ENCODE data around the gene ATF7. TPM values are rescaled to one million over a fixed set of nuclear protein-coding genes. Genes with fewer than 3 reads are reported as not detected.

Gene ATF7
- 17.8 to 26.2 TPM (median 19.5 TPM) in 5 replicates for total RNA-seq (2022; extraction: Qiagen RNA extraction; ENCODE audit: low read depth)

DNA sequence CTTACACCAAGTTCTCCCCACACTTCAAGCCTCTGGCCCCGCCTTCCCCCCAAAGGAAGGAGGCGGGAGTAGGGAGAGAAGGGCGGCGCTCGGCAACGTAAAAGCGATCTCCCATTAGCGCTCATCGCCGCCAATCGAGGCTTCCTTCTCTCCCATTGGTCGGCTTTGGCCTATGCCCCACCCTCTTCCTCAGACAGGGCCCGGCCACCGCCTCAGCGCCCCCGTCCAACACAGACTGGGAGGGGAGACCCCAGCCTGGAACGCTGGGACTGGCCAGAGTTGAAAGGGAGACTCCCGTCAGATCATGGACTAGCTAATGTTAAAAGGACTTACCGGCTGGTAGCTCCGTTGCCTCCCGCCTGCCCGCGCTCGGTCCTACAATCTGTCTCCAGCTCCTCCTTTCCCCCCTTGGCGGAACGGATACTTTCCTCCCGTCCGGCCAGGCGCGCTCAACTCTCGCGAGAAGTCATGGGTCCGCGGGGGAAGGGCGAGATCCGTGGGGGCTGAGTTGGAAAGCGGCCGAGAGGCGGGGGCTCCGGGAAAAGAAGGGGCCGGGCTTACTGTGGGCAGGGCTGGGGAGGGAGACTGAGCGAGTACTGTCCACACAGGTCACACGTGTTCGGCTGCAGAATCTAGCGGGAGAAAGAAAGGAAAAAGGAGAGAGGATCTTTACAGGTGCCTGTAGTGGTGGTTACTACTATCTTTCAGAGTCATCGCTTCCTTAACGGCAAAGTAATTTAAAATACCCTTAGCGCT, at the start of gene ATF7:
Gene ATF7, minus strand, starts transcription at position 437 of the 756 bp plus-strand sequence. CDS start 25,382 bp downstream, outside the sequence.

GRCh38 chr12:53506881-53507602, 119.1 kb downstream of the ATF7 start, which contains the start of gene NPFF:
TSS of gene NPFF (minus strand) at chr12:53507484. CDS start at chr12:53507474, 10 bp downstream.

GRCh38 chr12:53500776-53501614, 125.2 kb downstream of the ATF7 start, which contains the start of gene TARBP2:
TSS of gene TARBP2 (plus strand) at chr12:53501283. CDS start at chr12:53501409, 126 bp downstream.

GRCh38 chr12:53499266-53500141, 126.7 kb downstream of the ATF7 start, which contains the start of gene MAP3K12:
TSS of gene MAP3K12 (minus strand) at chr12:53499458. CDS start at chr12:53487391, 12,067 bp downstream.

Other genes starting within 250 kb of the ATF7 start
- 16.9 to 28.2 TPM (median 22.8 TPM) in 5 replicates for gene SP1, start 246.2 kb downstream of the ATF7 start, total RNA-seq (2022; extraction: Qiagen RNA extraction; ENCODE audit: low read depth)
- gene AMHR2, start 202.5 kb downstream of the ATF7 start, total RNA-seq (2022; extraction: Qiagen RNA extraction; ENCODE audit: low read depth): 0.88 to 2.1 TPM (median 1.3 TPM) in 5 replicates
- 282 to 366 TPM (median 357 TPM) in 5 replicates for gene PRR13, start 184.6 kb downstream of the ATF7 start, total RNA-seq (2022; extraction: Qiagen RNA extraction; ENCODE audit: low read depth)
- 612 to 699 TPM (median 657 TPM) in 5 replicates for gene PCBP2, start 174.3 kb downstream of the ATF7 start, total RNA-seq (2022; extraction: Qiagen RNA extraction; ENCODE audit: low read depth)
- 6.7 to 19.4 TPM (median 16.0 TPM) in 5 replicates for gene MAP3K12, start 126.9 kb downstream of the ATF7 start, total RNA-seq (2022; extraction: Qiagen RNA extraction; ENCODE audit: low read depth)
- 35.6 to 63.5 TPM (median 55.9 TPM) in 5 replicates for gene TARBP2, start 125.1 kb downstream of the ATF7 start, total RNA-seq (2022; extraction: Qiagen RNA extraction; ENCODE audit: low read depth)
- gene NPFF, start 118.9 kb downstream of the ATF7 start, total RNA-seq (2022; extraction: Qiagen RNA extraction; ENCODE audit: low read depth): not detected in 5 replicates
- 468 to 762 TPM (median 683 TPM) in 5 replicates for gene ATP5MC2, start 49.7 kb upstream of the ATF7 start, total RNA-seq (2022; extraction: Qiagen RNA extraction; ENCODE audit: low read depth)
- gene CALCOCO1, start 101.1 kb upstream of the ATF7 start, total RNA-seq (2022; extraction: Qiagen RNA extraction; ENCODE audit: low read depth): 17.7 to 23.5 TPM (median 21.0 TPM) in 5 replicates
- not detected in 5 replicates for gene CISTR, start 125.6 kb upstream of the ATF7 start, total RNA-seq (2022; extraction: Qiagen RNA extraction; ENCODE audit: low read depth)

All from A549 treated with ZK216348 at 1 μM for 4 hours (cell line).